Breast epithelium (tissue), 4 donors: Measurements from ENCODE around the gene CDC16. TPM values are rescaled to one million over a fixed set of nuclear protein-coding genes. Genes with fewer than 3 reads are reported as not detected.

ENCODE experiments used
- DNase-seq, 2 donors: peaks; one replicate each; pipeline ENCODE4 v3.0.0-alpha.2; 2019; ENCODE audit warnings: low spot score in 2 of 2
- H3K27ac ChIP-seq, 2 donors: fragments of 200-600 bp; sonication (generic) in 1 of 2; one replicate each; pipeline ENCODE4 v1.5.1; 2016 to 2019; ENCODE audit warnings: mild to moderate bottlenecking in 1 of 2
- H3K27me3 ChIP-seq, 2 donors: fragments of 200-600 bp; sonication (generic) in 1 of 2; one replicate each; pipeline versions ENCODE4 v1.5.1 to v1.6.0; 2017 to 2019; ENCODE audit warnings: control low read depth in 1 of 2, mild to moderate bottlenecking in 1 of 2
- H3K36me3 ChIP-seq: fragments of 200-600 bp; one replicate; pipeline ENCODE4 v1.5.1; 2019
- H3K4me1 ChIP-seq, 2 donors: fragments of 200-600 bp; sonication (generic); one replicate each; pipeline ENCODE4 v1.5.1; 2016 to 2019; ENCODE audit warnings: control low read depth in 1 of 2
- H3K4me3 ChIP-seq, 3 donors: fragments of 200-600 bp; sonication (generic); 1 replicate in 2 of 3; 2 replicates in 1 of 3; pipeline ENCODE4 v1.5.1; 2016 to 2019; ENCODE audit warnings: mild to moderate bottlenecking in 3 of 3, moderate library complexity in 2 of 3
- H3K9me3 ChIP-seq, 2 donors: fragments of 200-600 bp; sonication (generic) in 1 of 2; one replicate each; pipeline ENCODE4 v1.5.1; 2016 to 2019; ENCODE audit warnings: control low read depth in 1 of 2
- CTCF ChIP-seq, 3 donors: fragments of 450-650 bp; IDR thresholded peaks; one replicate each; pipeline ENCODE4 v1.5.1; 2016 to 2017; ENCODE audit warnings: antibody characterized with exemption in 3 of 3, mild to moderate bottlenecking in 3 of 3, moderate library complexity in 3 of 3
- POLR2A ChIP-seq: fragments of 450-650 bp; IDR thresholded peaks from one replicate; pipeline ENCODE4 v1.6.1; 2016; ENCODE audit warnings: antibody characterized with exemption, mild to moderate bottlenecking, moderate library complexity
- POLR2AphosphoS5 ChIP-seq, 3 donors: sonication (generic); formaldehyde crosslinking; IDR thresholded peaks; one replicate each; pipeline ENCODE4 v1.6.1; 2017; ENCODE audit warnings: antibody characterized with exemption in 3 of 3
- intact Hi-C: fragments of 100-400 bp; cut with DNase I; formaldehyde crosslinking; loops from one replicate; pipeline ENCODE4 v1.15.1; 2023; ENCODE audit warnings: low total_unique reads
- total RNA-seq, 3 donors: library from RNA; depleted of rRNA; stranded (reverse); fragments of >200 nt; gene quantifications; one replicate each; pipeline ENCODE4 v1.1.0, GENCODE V29; 2016

Gene CDC16
- total RNA-seq, 3 donors from 2014 or later = 53.1 to 82.5 (median 77.7) TPM

- DNase-seq = no peak
- TF ChIP-seq POLR2A (no peak), CTCF (IDR thresholded peaks at IDR 0.05) (no peak), POLR2AphosphoS5 (IDR thresholded peaks at IDR 0.05) (no peak)
- H3K27ac ChIP-seq = no peak overlapping the region
- H3K27me3 ChIP-seq = no peaks in the 10 kb centered on the region
- H3K9me3 ChIP-seq = no peaks in the 10 kb centered on the region
- intact Hi-C loops = no loop called here
- H3K4me1 ChIP-seq = peaks cover 0 to under 1% of the 10 kb centered on the region in 2 donors
- no peaks in the 10 kb centered on the region for H3K36me3 ChIP-seq
- no peak overlapping the region for H3K4me3 ChIP-seq
Measured at GRCh38 chr13:114288157-114288591, 53.5 kb downstream of the CDC16 start.

- no peak overlapping the region for H3K27ac ChIP-seq
- H3K4me1 ChIP-seq = no peaks in the 10 kb centered on the region
- DNase-seq = no peak
- peaks cover 4% of the 10 kb centered on the region for H3K36me3 ChIP-seq
- H3K4me3 ChIP-seq = no peak overlapping the region
- no peak for TF ChIP-seq CTCF (IDR thresholded peaks at IDR 0.05)
- no peak for TF ChIP-seq POLR2AphosphoS5 (IDR thresholded peaks at IDR 0.05)
- intact Hi-C loops = no loop called here
- H3K27me3 ChIP-seq = no peaks in the 10 kb centered on the region
- no peaks in the 10 kb centered on the region for H3K9me3 ChIP-seq
Measured at GRCh38 chr13:114296448-114296847, 61.8 kb downstream of the CDC16 start.

GRCh38 chr13:114296902-114297301 lies 62.2 kb downstream of the CDC16 start:
- Histone ChIP-seq H3K27me3 (no peaks in the 10 kb centered on the region), H3K36me3 (peaks cover 4% of the 10 kb centered on the region), H3K4me1 (no peaks in the 10 kb centered on the region), H3K4me3 (no peak overlapping the region), H3K9me3 (no peaks in the 10 kb centered on the region), H3K27ac (no peak overlapping the region)
- no peak for DNase-seq
- intact Hi-C loops = no loop called here
- TF ChIP-seq POLR2A = no peak

DNA sequence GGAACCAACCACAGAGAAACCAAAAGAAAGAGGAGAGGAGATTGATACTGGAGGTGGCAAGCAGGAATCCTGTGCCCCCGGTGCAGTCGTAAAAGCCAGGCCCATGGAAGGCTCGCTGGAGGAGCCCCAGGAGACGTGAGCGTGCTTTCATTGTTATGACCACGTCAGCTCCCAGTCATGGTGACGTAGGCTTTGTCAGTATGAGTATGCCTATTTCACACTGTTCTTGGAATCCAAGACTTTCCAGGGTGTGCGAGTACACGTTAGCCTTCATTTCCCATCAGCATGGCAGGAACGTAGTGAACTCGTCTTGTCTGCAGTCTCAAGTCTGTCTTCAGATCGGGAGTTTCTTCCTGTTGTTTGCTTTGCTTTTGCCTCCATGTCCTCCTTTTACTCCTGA lies 64.2 kb downstream of the CDC16 start:
- DNase-seq = no peak
- Histone ChIP-seq H3K9me3 (no peaks in the 10 kb centered on the region), H3K4me1 (no peaks in the 10 kb centered on the region), H3K36me3 (peaks cover 4% of the 10 kb centered on the region), H3K4me3 (no peak overlapping the region), H3K27ac (no peak overlapping the region), H3K27me3 (no peaks in the 10 kb centered on the region)
- TF ChIP-seq CTCF (IDR thresholded peaks at IDR 0.05) (no peak), POLR2A (no peak), POLR2AphosphoS5 (IDR thresholded peaks at IDR 0.05) (no peak)
- intact Hi-C loops = no loop called here

DNA sequence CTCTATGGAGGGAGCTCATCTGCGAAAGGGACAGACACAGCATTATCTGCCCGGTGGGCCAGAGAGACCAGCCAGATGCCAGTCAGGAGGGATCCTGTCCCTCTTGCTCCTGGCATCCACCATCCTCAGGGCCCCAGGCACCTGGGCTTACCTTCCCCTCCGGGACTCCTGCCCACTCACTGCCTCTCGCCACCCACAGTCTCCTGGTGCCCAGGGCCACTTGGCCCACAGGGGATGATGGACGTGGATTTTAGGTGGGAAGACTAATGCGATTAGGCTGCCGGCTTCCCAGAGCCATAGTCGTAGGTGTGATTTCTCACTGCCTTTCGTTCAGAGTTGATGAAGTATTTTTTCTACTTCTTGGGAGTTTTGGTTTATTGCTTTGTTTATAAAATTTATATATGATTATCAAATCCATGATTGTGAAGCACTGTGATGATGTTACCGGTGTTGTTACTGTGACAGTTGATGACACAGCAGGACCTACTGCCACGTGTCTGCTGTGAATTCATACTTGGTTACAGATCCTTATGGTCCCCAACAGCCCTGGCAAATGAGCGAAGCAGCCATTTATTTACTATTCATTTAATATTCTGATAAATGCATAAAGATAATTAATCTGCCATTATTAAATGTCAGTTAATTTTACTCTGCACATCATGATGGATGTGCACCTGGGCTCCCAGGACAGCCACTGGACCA lies 65.1 kb downstream of the CDC16 start:
- Histone ChIP-seq H3K27ac (no peak overlapping the region), H3K27me3 (no peaks in the 10 kb centered on the region), H3K4me3 (no peak overlapping the region), H3K36me3 (peaks cover 4% of the 10 kb centered on the region), H3K9me3 (no peaks in the 10 kb centered on the region), H3K4me1 (no peaks in the 10 kb centered on the region)
- no peak for TF ChIP-seq POLR2AphosphoS5 (IDR thresholded peaks at IDR 0.05)
- TF ChIP-seq POLR2A = no peak
- TF ChIP-seq CTCF (IDR thresholded peaks at IDR 0.05) = no peak
- intact Hi-C loops = no loop called here
- DNase-seq = no peak
